MM.1S (cell line): ENCODE data around the gene TENM4.

Experiments used
- DNase-seq: peaks from one replicate; pipeline ENCODE4 v3.0.0-alpha.2; 2015
- H2AFZ ChIP-seq: fragments of 300-600 bp; sonication (generic); 2 replicates; pipeline ENCODE4 v1.6.0; 2016; ENCODE audit warnings: antibody characterized with exemption, low read length
- H3F3A ChIP-seq: fragments of 300-600 bp; sonication (generic); 2 replicates; pipeline ENCODE4 v1.6.1; 2016; ENCODE audit warnings: mild to moderate bottlenecking, antibody characterized with exemption, low read length, moderate library complexity, mixed read lengths; ENCODE audit not compliant: insufficient read depth
- H3K27ac ChIP-seq: fragments of 300-600 bp; sonication (generic); 2 replicates; pipeline ENCODE4 v1.5.1; 2016; ENCODE audit warnings: mild to moderate bottlenecking, low read length
- H3K27me3 ChIP-seq: fragments of 300-600 bp; sonication (generic); replicated peaks from 2 replicates; pipeline ENCODE4 v1.6.0; 2016; ENCODE audit warnings: low read length; ENCODE audit not compliant: insufficient read depth
- H3K36me3 ChIP-seq: fragments of 300-600 bp; sonication (generic); replicated peaks from 2 replicates; pipeline ENCODE4 v1.6.1; 2016; ENCODE audit warnings: mild to moderate bottlenecking, low read length, mixed read lengths; ENCODE audit not compliant: insufficient read depth
- H3K4me1 ChIP-seq: fragments of 300-600 bp; sonication (generic); 2 replicates; pipeline ENCODE4 v1.6.1; 2016; ENCODE audit warnings: low read length, mixed read lengths
- H3K4me2 ChIP-seq: fragments of 300-600 bp; sonication (generic); 2 replicates; pipeline ENCODE4 v1.6.0; 2016; ENCODE audit warnings: low read depth, low read length
- H3K4me3 ChIP-seq: fragments of 300-600 bp; sonication (generic); 2 replicates; pipeline ENCODE4 v1.5.1; 2016; ENCODE audit warnings: low read length, mixed read lengths
- H3K79me2 ChIP-seq: fragments of 300-600 bp; sonication (generic); 2 replicates; pipeline ENCODE4 v1.6.1; 2016; ENCODE audit warnings: mixed run types, low read length, mixed read lengths
- H3K9ac ChIP-seq: fragments of 300-600 bp; sonication (generic); 2 replicates; pipeline ENCODE4 v1.6.1; 2016; ENCODE audit warnings: low read length, mixed read lengths
- H3K9me2 ChIP-seq: fragments of 300-600 bp; sonication (generic); replicated peaks from 2 replicates; pipeline ENCODE4 v1.6.1; 2016; ENCODE audit warnings: mild to moderate bottlenecking, low read length, mixed read lengths; ENCODE audit not compliant: insufficient read depth
- H3K9me3 ChIP-seq: fragments of 300-600 bp; sonication (generic); replicated peaks from 2 replicates; pipeline ENCODE4 v1.6.1; 2016; ENCODE audit warnings: mild to moderate bottlenecking, low read length, mixed read lengths; ENCODE audit not compliant: insufficient read depth
- H4K20me1 ChIP-seq: fragments of 300-600 bp; sonication (generic); 2 replicates; pipeline ENCODE4 v1.6.1; 2016; ENCODE audit warnings: mild to moderate bottlenecking, low read length, moderate library complexity, mixed read lengths; ENCODE audit not compliant: insufficient read depth
- CTCF ChIP-seq: fragments of 300-600 bp; sonication (generic); IDR thresholded peaks from 2 replicates; pipeline ENCODE4 v1.5.1; 2016; ENCODE audit warnings: antibody characterized with exemption, low read length, mixed read lengths
- EZH2 ChIP-seq: fragments of 300-600 bp; sonication (generic); optimal IDR thresholded peaks from 2 replicates; pipeline ENCODE3; 2017; ENCODE audit warnings: low read depth, mild to moderate bottlenecking, antibody characterized with exemption, low read length, mixed read lengths
- EZH2phosphoT487 ChIP-seq: fragments of 300-600 bp; sonication (generic); IDR thresholded peaks from 2 replicates; pipeline ENCODE4 v1.6.1; 2018; ENCODE audit warnings: antibody characterized with exemption, low read length

The TENM4 gene

GRCh38 chr11:79362821-79363220 lies 78.0 kb downstream of the TENM4 start:
- no peaks in the 10 kb centered on the region for H3K27me3 ChIP-seq
- no peaks in the 10 kb centered on the region for H3K9me3 ChIP-seq
- no peaks in the 10 kb centered on the region for H3F3A ChIP-seq
- no peak overlapping the region for H3K9ac ChIP-seq
- H3K9me2 ChIP-seq = no peaks in the 10 kb centered on the region
- no peak overlapping the region for H2AFZ ChIP-seq
- DNase-seq = no peak
- no peaks in the 10 kb centered on the region for H4K20me1 ChIP-seq
- no peak overlapping the region for H3K4me3 ChIP-seq
- H3K27ac ChIP-seq = no peak overlapping the region
- H3K4me2 ChIP-seq = no peak overlapping the region
- TF ChIP-seq EZH2 (no peak), EZH2phosphoT487 (no peak), CTCF (no peak)
- no peaks in the 10 kb centered on the region for H3K36me3 ChIP-seq
- no peaks in the 10 kb centered on the region for H3K79me2 ChIP-seq
- no peaks in the 10 kb centered on the region for H3K4me1 ChIP-seq

GRCh38 chr11:79362206-79362757 lies 78.5 kb downstream of the TENM4 start:
- H4K20me1 ChIP-seq = no peaks in the 10 kb centered on the region
- no peaks in the 10 kb centered on the region for H3K27me3 ChIP-seq
- H3K4me2 ChIP-seq = no peak overlapping the region
- no peak for DNase-seq
- H2AFZ ChIP-seq = no peak overlapping the region
- H3K4me1 ChIP-seq = no peaks in the 10 kb centered on the region
- TF ChIP-seq CTCF (no peak), EZH2 (no peak), EZH2phosphoT487 (no peak)
- H3F3A ChIP-seq = no peaks in the 10 kb centered on the region
- H3K9me3 ChIP-seq = no peaks in the 10 kb centered on the region
- H3K9me2 ChIP-seq = no peaks in the 10 kb centered on the region
- no peaks in the 10 kb centered on the region for H3K79me2 ChIP-seq
- no peak overlapping the region for H3K4me3 ChIP-seq
- no peak overlapping the region for H3K9ac ChIP-seq
- no peaks in the 10 kb centered on the region for H3K36me3 ChIP-seq
- H3K27ac ChIP-seq = no peak overlapping the region

GRCh38 chr11:79358258-79358657 lies 82.6 kb downstream of the TENM4 start:
- Histone ChIP-seq H4K20me1 (no peaks in the 10 kb centered on the region), H3K79me2 (no peaks in the 10 kb centered on the region), H3K4me1 (no peaks in the 10 kb centered on the region), H3K9ac (no peak overlapping the region), H3K27me3 (no peaks in the 10 kb centered on the region), H3K9me3 (no peaks in the 10 kb centered on the region), H3F3A (no peaks in the 10 kb centered on the region), H3K36me3 (no peaks in the 10 kb centered on the region), H3K9me2 (no peaks in the 10 kb centered on the region), H3K27ac (no peak overlapping the region), H3K4me2 (no peak overlapping the region), H3K4me3 (no peak overlapping the region), H2AFZ (no peak overlapping the region)
- no peak for DNase-seq
- TF ChIP-seq EZH2 (no peak), CTCF (no peak), EZH2phosphoT487 (no peak)
